Liver (tissue), 9 donors: ENCODE results near the gene ZNF2. TPM values are rescaled to one million over a fixed set of nuclear protein-coding genes. Genes with fewer than 3 reads are reported as not detected.

Experiments
- DNase-seq: peaks from one replicate; pipeline ENCODE4 v3.0.0-alpha.2; 2017; ENCODE audit warnings: low spot score
- H3K27ac ChIP-seq, 2 donors: one replicate each; pipeline ENCODE4 v1.7.0; 2013; ENCODE audit warnings: inconsistent platforms in 2 of 2, low read length in 2 of 2, control low read depth in 1 of 2, low read depth in 1 of 2, mild to moderate bottlenecking in 1 of 2
- H3K27me3 ChIP-seq, 4 donors: one replicate each; pipeline versions ENCODE4 v1.6.1 to v1.7.0; 2013; ENCODE audit warnings: low read length in 3 of 4, inconsistent platforms in 1 of 4, mild to moderate bottlenecking in 1 of 4, moderate library complexity in 1 of 4; ENCODE audit not compliant: control insufficient read depth in 4 of 4, insufficient read depth in 4 of 4
- H3K36me3 ChIP-seq, 4 donors: one replicate each; pipeline versions ENCODE4 v1.6.1 to v1.7.0; 2013; ENCODE audit warnings: low read length in 3 of 4, mild to moderate bottlenecking in 3 of 4, low read depth in 1 of 4, moderate library complexity in 1 of 4; ENCODE audit not compliant: control insufficient read depth in 4 of 4, insufficient read depth in 3 of 4
- H3K4me1 ChIP-seq, 4 donors: one replicate each; pipeline versions ENCODE4 v1.6.1 to v1.7.0; 2013; ENCODE audit warnings: low read length in 3 of 4, mild to moderate bottlenecking in 3 of 4, moderate library complexity in 1 of 4; ENCODE audit not compliant: control insufficient read depth in 4 of 4, insufficient read depth in 4 of 4
- H3K4me3 ChIP-seq, 3 donors: one replicate each; pipeline versions ENCODE4 v1.6.1 to v1.7.0; 2013; ENCODE audit warnings: low read length in 3 of 3, control low read depth in 1 of 3, low read depth in 1 of 3, mild to moderate bottlenecking in 1 of 3
- H3K9ac ChIP-seq, 2 donors: one replicate each; pipeline ENCODE4 v1.7.0; 2013; ENCODE audit warnings: low read length in 2 of 2, mild to moderate bottlenecking in 2 of 2, moderate library complexity in 2 of 2, control low read depth in 1 of 2, low read depth in 1 of 2
- H3K9me3 ChIP-seq, 4 donors: one replicate each; pipeline versions ENCODE4 v1.6.1 to v1.7.0; 2013; ENCODE audit warnings: low read length in 3 of 4; ENCODE audit not compliant: control insufficient read depth in 4 of 4
- CTCF ChIP-seq: fragments of 150-350 bp; IDR thresholded peaks from 2 replicates; pipeline ENCODE4 v1.5.1; 2017; ENCODE audit warnings: improper control_type of control experiment, low read depth, low read length; ENCODE audit not compliant: missing input control
- EGR1 ChIP-seq, 2 donors: IDR thresholded peaks; 2 replicates each; pipeline ENCODE4 v1.6.1; 2016 to 2018; ENCODE audit warnings: antibody characterized with exemption in 2 of 2, low read depth in 2 of 2
- FOXA1 ChIP-seq: IDR thresholded peaks from 2 replicates; pipeline ENCODE4 v1.6.1; 2016; ENCODE audit warnings: antibody characterized with exemption
- FOXA2 ChIP-seq: IDR thresholded peaks from 2 replicates; pipeline ENCODE4 v1.6.1; 2016; ENCODE audit warnings: antibody characterized with exemption
- GABPA ChIP-seq, 2 donors: IDR thresholded peaks in 1 of 2; conservative IDR thresholded peaks in 1 of 2; 2 replicates each; pipeline ENCODE4 v1.6.1; 2016; ENCODE audit warnings: antibody characterized with exemption in 2 of 2, mild to moderate bottlenecking in 1 of 2, moderate library complexity in 1 of 2
- JUND ChIP-seq, 2 donors: IDR thresholded peaks; 2 replicates each; pipeline ENCODE4 v1.6.1; 2016; ENCODE audit warnings: antibody characterized with exemption in 2 of 2
- MAX ChIP-seq: IDR thresholded peaks from 2 replicates; pipeline ENCODE4 v1.6.1; 2016; ENCODE audit warnings: antibody characterized with exemption
- NR2F2 ChIP-seq: IDR thresholded peaks from 2 replicates; pipeline ENCODE4 v1.6.1; 2016; ENCODE audit warnings: antibody characterized with exemption
- RAD21 ChIP-seq, 2 donors: IDR thresholded peaks; 2 replicates each; pipeline ENCODE4 v1.6.1; 2016; ENCODE audit warnings: antibody characterized with exemption in 2 of 2, mild to moderate bottlenecking in 2 of 2
- RXRA ChIP-seq, 2 donors: IDR thresholded peaks; 2 replicates each; pipeline ENCODE4 v1.6.1; 2017 to 2018; ENCODE audit warnings: antibody characterized with exemption in 2 of 2, mild to moderate bottlenecking in 1 of 2
- SP1 ChIP-seq: IDR thresholded peaks from 2 replicates; pipeline ENCODE4 v1.6.1; 2018; ENCODE audit warnings: antibody characterized with exemption, mild to moderate bottlenecking
- YY1 ChIP-seq: IDR thresholded peaks from 2 replicates; pipeline ENCODE4 v1.6.1; 2016; ENCODE audit warnings: antibody characterized with exemption, mild to moderate bottlenecking
- WGBS: extraction: QIAGEN DNeasy Blood & Tissue Kit; methylation state at CpG from one replicate; pipeline ENCODE4 v1.1.7; 2013; 5-methylcytosine and 5-hydroxymethylcytosine counted together
- polyA plus RNA-seq, 2 donors: library from polyadenylated mRNA; stranded (reverse) in 1 of 2; unstranded in 1 of 2; fragments of 200-250 nt in 1 of 2; fragments of >200 nt in 1 of 2; fragmentation: Nextera tagmentation in 1 of 2; extraction: Ambion mirVana in 1 of 2; gene quantifications; one replicate each; pipeline versions ENCODE4 v1.2.1 to v1.2.3, GENCODE V29; 2013 to 2015
- total RNA-seq, 2 donors: library from RNA; depleted of rRNA; stranded (reverse); fragments of >200 nt; gene quantifications; one replicate each; pipeline ENCODE4 v1.2.3, GENCODE V29; 2014
- TF ChIP-seq, protein P1 (sequence below): IDR thresholded peaks from 2 replicates; pipeline ENCODE4 v1.6.1; 2016; ENCODE audit warnings: antibody characterized with exemption
- donor health status: healthy.
- donor health status: healthy.
- donor health status: healthy.
- donor health status: healthy.
- donor health status: healthy.

ZNF2 gene
- total and polyA plus RNA-seq, 4 donors, result 1.0 to 3.0 (median 1.8) TPM

GRCh38 chr2:95225658-95226057 is 60.0 kb downstream of the ZNF2 start (continued):
- TF ChIP-seq CTCF (no peak), MAX (no peak), RAD21 (IDR thresholded peaks at IDR 0.05) (no peak)

- no peaks in the 10 kb centered on the region for H3K9me3 ChIP-seq
- H3K27ac ChIP-seq, result no peak overlapping the region
- no peak overlapping the region for H3K4me3 ChIP-seq
- H3K27me3 ChIP-seq, result no peaks in the 10 kb centered on the region
- DNase-seq, result peak; percentile 48
- WGBS, result 36% methylated on average over 3 of the region's 3 CpGs
- no peaks in the 10 kb centered on the region for H3K36me3 ChIP-seq
- no peak overlapping the region for H3K9ac ChIP-seq
- TF ChIP-seq GABPA (IDR thresholded peaks at IDR 0.05 in 1 of 2, conservative IDR thresholded peaks at IDR 0.05 in 1 of 2), result no peak
- TF ChIP-seq CTCF, result peak; percentile 90
- TF ChIP-seq RAD21 (IDR thresholded peaks at IDR 0.05), result peak; percentile 95 to 96
- no peak for TF ChIP-seq JUND (IDR thresholded peaks at IDR 0.05)
- no peak for TF ChIP-seq EGR1 (IDR thresholded peaks at IDR 0.05; ENCODE audit: low read depth in 2 of 2)
- TF ChIP-seq, protein P1, sequence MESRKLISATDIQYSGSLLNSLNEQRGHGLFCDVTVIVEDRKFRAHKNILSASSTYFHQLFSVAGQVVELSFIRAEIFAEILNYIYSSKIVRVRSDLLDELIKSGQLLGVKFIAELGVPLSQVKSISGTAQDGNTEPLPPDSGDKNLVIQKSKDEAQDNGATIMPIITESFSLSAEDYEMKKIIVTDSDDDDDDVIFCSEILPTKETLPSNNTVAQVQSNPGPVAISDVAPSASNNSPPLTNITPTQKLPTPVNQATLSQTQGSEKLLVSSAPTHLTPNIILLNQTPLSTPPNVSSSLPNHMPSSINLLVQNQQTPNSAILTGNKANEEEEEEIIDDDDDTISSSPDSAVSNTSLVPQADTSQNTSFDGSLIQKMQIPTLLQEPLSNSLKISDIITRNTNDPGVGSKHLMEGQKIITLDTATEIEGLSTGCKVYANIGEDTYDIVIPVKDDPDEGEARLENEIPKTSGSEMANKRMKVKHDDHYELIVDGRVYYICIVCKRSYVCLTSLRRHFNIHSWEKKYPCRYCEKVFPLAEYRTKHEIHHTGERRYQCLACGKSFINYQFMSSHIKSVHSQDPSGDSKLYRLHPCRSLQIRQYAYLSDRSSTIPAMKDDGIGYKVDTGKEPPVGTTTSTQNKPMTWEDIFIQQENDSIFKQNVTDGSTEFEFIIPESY, result no peak
- no peak for TF ChIP-seq NR2F2
- no peak for TF ChIP-seq YY1
- TF ChIP-seq FOXA2, result no peak
- TF ChIP-seq MAX, result no peak
- TF ChIP-seq FOXA1, result no peak
- no peak for TF ChIP-seq SP1
- H3K4me1 ChIP-seq, result no peaks in the 10 kb centered on the region
Observed at GRCh38 chr2:95231723-95232122, 66.1 kb downstream of the ZNF2 start.

DNA sequence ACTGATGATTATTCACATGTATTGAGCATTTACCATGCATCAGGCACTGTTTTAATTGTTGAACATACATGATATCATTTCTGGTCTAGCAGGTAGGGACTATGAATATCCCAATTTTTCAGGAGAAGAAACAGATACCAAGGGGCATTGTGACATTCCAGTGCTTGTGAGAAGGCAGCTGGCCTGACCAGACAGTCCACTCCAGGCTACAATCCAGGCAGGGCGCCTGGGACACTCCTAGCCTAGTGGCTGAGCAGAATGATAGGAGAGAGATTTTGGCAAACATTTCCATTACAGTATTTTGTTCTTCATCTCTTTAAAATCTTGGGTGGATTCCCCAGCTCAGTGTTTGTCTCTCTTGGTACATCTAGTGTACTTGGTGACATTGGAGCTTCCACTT is 66.6 kb downstream of the ZNF2 start:
- 85% methylated on average over 1 of the region's 1 CpG for WGBS

More for the DNA sequence above, 66.6 kb downstream of the ZNF2 start:
- H3K4me1 ChIP-seq, result no peaks in the 10 kb centered on the region
- no peaks in the 10 kb centered on the region for H3K27me3 ChIP-seq
- TF ChIP-seq RXRA (IDR thresholded peaks at IDR 0.05) (no peak), GABPA (IDR thresholded peaks at IDR 0.05 in 1 of 2, conservative IDR thresholded peaks at IDR 0.05 in 1 of 2) (no peak), CTCF (no peak)
- no peak for DNase-seq
- H3K36me3 ChIP-seq, result no peaks in the 10 kb centered on the region
- H3K9me3 ChIP-seq, result no peaks in the 10 kb centered on the region
- H3K4me3 ChIP-seq, result no peak overlapping the region
- H3K9ac ChIP-seq, result no peak overlapping the region
- H3K27ac ChIP-seq, result no peak overlapping the region
